ENCODE results near the gene TIMM10.

- TF ChIP-seq EZH2 (IDR thresholded peaks at IDR 0.05): no peak
- no peak for TF ChIP-seq CTCF (IDR thresholded peaks at IDR 0.05)
Measured at GRCh38 chr11:57530596-57531507, at the start of gene TIMM10.
